GM21390 (cell line): ENCODE results near the gene COL20A1.
"Not testable (repeated sequence)": the region's sequence is repeated elsewhere in the genome, so short reads cannot be mapped to it uniquely, and the experiment has no call there.

ENCODE experiments used
- ATAC-seq: cut with Tn5 transposase; IDR thresholded peaks from one replicate; pipeline ENCODE4 v1.9.1; 2021; ENCODE audit not compliant: unreplicated experiment

The COL20A1 gene

GRCh38 chr20:63290136-63290676, 2.8 kb upstream of the COL20A1 start:
- no peak for ATAC-seq

GRCh38 chr20:63290677-63291472, 2.1 kb upstream of the COL20A1 start:
- ATAC-seq: no peak

DNA sequence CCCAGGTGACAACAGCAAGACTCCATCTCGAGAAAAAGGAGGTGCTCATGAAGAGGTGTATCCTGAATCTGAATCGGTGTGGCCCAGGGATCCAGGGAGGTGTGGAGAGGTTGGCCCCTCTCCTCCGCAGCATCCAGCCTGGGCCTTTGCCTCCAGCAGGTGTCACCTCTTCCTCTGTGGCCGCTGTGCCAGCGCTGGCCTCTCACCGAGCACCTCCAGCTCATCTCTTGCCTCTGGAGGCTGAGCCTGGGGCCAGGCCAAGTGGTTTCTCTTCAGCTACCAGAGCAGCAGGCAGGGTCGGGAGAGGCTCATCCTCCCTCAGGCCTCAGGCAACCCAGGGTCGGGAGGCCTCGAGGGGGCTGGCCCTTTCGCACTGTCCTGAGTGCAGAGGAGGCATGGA, 1.2 kb upstream of the COL20A1 start:
- no peak for ATAC-seq

GRCh38 chr20:63292292-63292701, 689 bp upstream of the COL20A1 start:
- ATAC-seq: no peak

GRCh38 chr20:63293456-63293855, 470 bp downstream of the COL20A1 start:
- no peak for ATAC-seq

GRCh38 chr20:63293871-63294535, 1.0 kb downstream of the COL20A1 start:
- ATAC-seq: no peak

- no peak for ATAC-seq
Measured at GRCh38 chr20:63294536-63294900, 1.5 kb downstream of the COL20A1 start.

GRCh38 chr20:63295018-63295417, 2.0 kb downstream of the COL20A1 start:
- ATAC-seq: no peak

DNA sequence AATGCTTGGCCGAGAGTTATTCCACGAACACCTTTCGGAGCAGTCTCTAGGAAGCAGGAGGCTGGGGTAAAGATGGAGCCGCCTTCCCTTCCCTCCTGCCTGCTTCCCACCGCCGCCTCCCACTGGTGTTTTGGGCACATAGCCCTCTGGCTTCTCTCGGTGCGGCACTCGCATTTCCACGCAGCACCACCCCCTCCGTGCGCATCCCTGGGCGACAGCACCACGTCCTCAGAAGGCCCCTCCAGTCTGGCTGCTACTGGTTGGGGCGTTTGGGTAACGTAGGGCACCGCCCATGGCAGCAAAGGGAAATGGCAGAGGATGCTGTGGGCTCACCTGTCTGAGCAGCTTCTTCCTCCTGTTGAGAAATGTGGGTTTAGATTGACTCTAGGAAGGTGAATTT, 2.4 kb downstream of the COL20A1 start:
- ATAC-seq: no peak

DNA sequence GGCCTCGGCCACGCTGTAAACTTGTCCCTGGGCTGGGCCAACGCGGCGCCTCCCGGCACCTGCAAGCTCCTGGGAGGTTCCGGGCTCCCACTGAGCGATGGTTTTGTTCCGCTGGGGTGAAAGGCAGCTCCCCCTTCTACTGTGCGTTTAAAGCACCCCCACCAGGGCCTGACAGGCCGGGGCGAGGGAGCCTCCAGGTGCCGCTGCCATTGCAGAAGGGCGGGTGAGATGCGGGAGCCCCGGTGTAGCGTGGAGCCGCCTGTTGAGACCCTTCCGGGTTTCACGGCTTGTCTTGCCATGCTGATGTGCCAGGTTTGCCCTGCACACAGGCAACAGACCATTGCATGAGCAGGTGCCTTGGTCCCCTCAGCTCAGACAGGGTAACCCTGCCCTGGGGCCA, 2.9 kb downstream of the COL20A1 start:
- ATAC-seq: no peak

GRCh38 chr20:63296531-63297299, 3.7 kb downstream of the COL20A1 start:
- no peak for ATAC-seq

DNA sequence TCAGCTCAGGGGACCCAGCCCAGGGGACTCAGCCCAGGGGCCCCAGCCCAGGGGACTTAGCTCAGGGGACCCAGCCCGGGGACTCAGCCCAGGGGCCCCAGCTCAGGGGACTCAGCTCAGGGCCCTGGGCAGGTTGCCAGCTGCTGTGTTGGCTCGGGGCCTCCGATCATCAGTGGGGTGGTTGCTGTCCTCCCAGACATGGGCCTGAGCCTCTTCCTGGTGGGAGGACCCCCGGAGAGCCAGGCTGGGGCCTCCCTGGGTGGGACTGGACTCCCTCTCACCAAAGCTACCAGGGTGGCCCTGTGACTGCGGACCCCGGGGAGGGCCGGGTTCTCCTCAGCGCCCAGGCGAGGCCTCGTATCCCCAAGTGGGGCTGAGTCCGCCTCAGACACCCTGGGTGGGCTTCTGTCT, 4.4 kb downstream of the COL20A1 start:
- no peak for ATAC-seq

- ATAC-seq: no peak
Measured at GRCh38 chr20:63297796-63298572, 5.0 kb downstream of the COL20A1 start.

- ATAC-seq: no peak
Measured at GRCh38 chr20:63298731-63299312, 5.8 kb downstream of the COL20A1 start.

DNA sequence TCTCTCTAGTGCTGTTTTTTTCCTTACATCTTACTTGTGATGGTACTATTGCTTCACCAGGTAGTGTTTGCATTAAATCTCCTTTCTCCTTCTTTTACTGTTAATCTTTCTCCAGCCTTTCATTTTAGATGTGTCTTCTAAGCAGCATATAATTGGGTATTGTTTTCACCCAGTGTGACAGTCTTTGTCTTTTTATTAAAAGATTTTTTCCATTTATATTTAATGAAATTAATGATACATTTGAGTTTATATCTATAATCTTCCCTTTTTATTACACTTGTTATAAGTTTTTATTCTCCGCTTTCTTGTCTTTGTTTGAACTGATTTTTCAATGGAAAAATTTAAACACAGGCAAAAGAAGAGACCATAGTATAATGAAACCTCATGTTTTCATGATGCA, 8.7 kb downstream of the COL20A1 start:
- ATAC-seq: no peak

DNA sequence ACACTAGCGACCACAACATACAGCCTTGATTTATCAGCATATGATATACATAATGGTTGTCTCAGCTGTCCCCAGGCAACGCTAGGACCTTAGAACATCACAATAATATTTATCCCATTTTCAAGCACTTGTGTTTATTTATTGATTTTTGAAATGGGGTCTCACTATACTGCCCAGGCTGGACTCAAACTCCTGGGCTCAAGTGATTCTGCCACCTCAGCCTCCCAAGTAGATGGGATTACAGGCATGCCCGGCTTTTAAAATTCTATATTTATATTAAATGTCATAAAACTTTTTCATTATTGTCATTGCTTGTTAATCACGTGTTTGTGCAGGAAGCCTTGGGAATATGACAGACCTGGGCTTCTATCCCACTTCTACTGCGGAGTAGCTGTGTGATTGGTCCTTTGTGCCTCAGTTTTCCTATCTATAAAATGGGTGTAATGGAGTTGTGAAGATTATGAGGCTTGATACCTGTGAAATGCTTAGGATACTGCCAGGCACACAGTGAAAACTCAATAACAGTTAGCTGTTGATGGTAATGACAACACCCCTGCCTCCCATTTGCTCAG, 10.2 kb downstream of the COL20A1 start:
- ATAC-seq: no peak

DNA sequence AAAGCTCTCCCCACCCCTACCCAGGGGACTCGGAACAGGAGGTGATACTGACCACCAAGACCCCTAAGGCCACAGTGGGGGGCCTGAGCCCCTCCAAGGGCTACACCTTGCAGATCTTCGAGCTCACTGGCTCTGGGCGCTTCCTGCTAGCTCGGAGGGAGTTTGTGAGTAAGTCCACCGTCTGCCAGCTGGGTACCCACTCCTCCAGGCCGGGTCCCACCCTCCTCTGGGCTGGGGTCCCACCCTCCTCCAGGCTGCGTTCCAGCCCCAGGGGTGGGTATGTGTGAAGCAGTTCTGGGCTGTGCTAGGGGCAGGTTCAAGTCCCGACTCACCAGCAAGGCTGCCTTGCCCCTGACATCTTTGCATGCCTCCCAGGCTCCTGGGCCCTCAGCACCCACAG, 12.4 kb downstream of the COL20A1 start:
- ATAC-seq: no peak

- ATAC-seq: not testable (repeated sequence)
Measured at GRCh38 chr20:63305933-63306672, 13.1 kb downstream of the COL20A1 start.
